HG02943 (cell line): ENCODE measurements around the gene TRIM58.

Experiments
- ATAC-seq: cut with Tn5 transposase; IDR thresholded peaks from one replicate; pipeline ENCODE4 v1.9.1; 2021; ENCODE audit warnings: mild to moderate bottlenecking, low read depth, moderate library complexity; ENCODE audit not compliant: unreplicated experiment

The TRIM58 gene

GRCh38 chr1:247883346-247883745 lies 26.4 kb downstream of the TRIM58 start:
- ATAC-seq = no peak

- ATAC-seq = no peak
Observed at GRCh38 chr1:247884797-247885413, 27.9 kb downstream of the TRIM58 start.

- ATAC-seq = no peak
Observed at GRCh38 chr1:247895163-247895637, 38.2 kb downstream of the TRIM58 start, which contains the start of gene OR2W3. TSS of gene OR2W3 (plus strand) at chr1:247895587. CDS start at chr1:247895587, 0 bp downstream.

GRCh38 chr1:247895976-247896375 lies 39.0 kb downstream of the TRIM58 start:
- no peak for ATAC-seq

- no peak for ATAC-seq
Observed at GRCh38 chr1:247904122-247904521, 47.1 kb downstream of the TRIM58 start.

GRCh38 chr1:247905181-247905580 lies 48.2 kb downstream of the TRIM58 start:
- ATAC-seq = no peak

GRCh38 chr1:247905910-247906503 lies 49.0 kb downstream of the TRIM58 start:
- no peak for ATAC-seq

GRCh38 chr1:247906504-247907047 lies 49.6 kb downstream of the TRIM58 start:
- ATAC-seq = no peak

GRCh38 chr1:247908766-247909165 lies 51.8 kb downstream of the TRIM58 start:
- ATAC-seq = no peak

GRCh38 chr1:247913786-247914185 lies 56.8 kb downstream of the TRIM58 start:
- no peak for ATAC-seq

- ATAC-seq = no peak
Observed at GRCh38 chr1:247914941-247915662, 58.1 kb downstream of the TRIM58 start.

GRCh38 chr1:247919952-247920351 lies 63.0 kb downstream of the TRIM58 start, which contains the start of gene OR2T8:
TSS of gene OR2T8 (plus strand) at chr1:247920252. CDS start at chr1:247921018, 766 bp downstream.
- ATAC-seq = no peak

- ATAC-seq = no peak
Observed at GRCh38 chr1:247923941-247924340, 67.0 kb downstream of the TRIM58 start.

- ATAC-seq = no peak
Observed at GRCh38 chr1:247924868-247925267, 67.9 kb downstream of the TRIM58 start, which contains the start of gene OR2AJ1. TSS of gene OR2AJ1 (plus strand) at chr1:247924889. CDS start at chr1:247933769, 8,880 bp downstream.
